Loucy (cell line): ENCODE measurements around the gene CCR5AS.
A peak's percentile ranks its signal among the peaks of the same experiment; 100 is the strongest.

Experiments
- H2AFZ ChIP-seq: fragments of 200-600 bp; sonication (generic); 2 replicates; pipeline ENCODE4 v1.6.0; 2016; ENCODE audit warnings: antibody characterized with exemption, mild to moderate bottlenecking, low read length, moderate library complexity
- H3F3A ChIP-seq: fragments of 200-600 bp; 2 replicates; pipeline ENCODE4 v1.6.0; 2016; ENCODE audit warnings: antibody characterized with exemption, low read depth, mild to moderate bottlenecking
- H3K27me3 ChIP-seq: fragments of 200-600 bp; sonication (generic); 2 replicates; pipeline ENCODE4 v1.6.1; 2014; ENCODE audit warnings: low read length, mild to moderate bottlenecking; ENCODE audit not compliant: insufficient read depth, poor library complexity, severe bottlenecking
- H3K36me3 ChIP-seq: fragments of 200-600 bp; sonication (generic); 2 replicates; pipeline ENCODE4 v1.6.1; 2016; ENCODE audit warnings: low read length; ENCODE audit not compliant: insufficient read depth
- H3K4me1 ChIP-seq: fragments of 200-600 bp; sonication (generic); 2 replicates; pipeline ENCODE4 v1.5.1; 2014; ENCODE audit warnings: low read length, mild to moderate bottlenecking; ENCODE audit not compliant: insufficient read depth, poor library complexity, severe bottlenecking
- H3K4me2 ChIP-seq: fragments of 200-600 bp; sonication (generic); 2 replicates; pipeline ENCODE4 v1.6.0; 2014; ENCODE audit warnings: antibody characterized with exemption, low read length, low read depth, mild to moderate bottlenecking; ENCODE audit not compliant: poor library complexity, severe bottlenecking
- H3K4me3 ChIP-seq: fragments of 200-600 bp; sonication (generic); 2 replicates; pipeline ENCODE4 v1.5.1; 2014; ENCODE audit warnings: low read length, mild to moderate bottlenecking, mixed read lengths; ENCODE audit not compliant: poor library complexity, severe bottlenecking
- H3K79me2 ChIP-seq: fragments of 200-600 bp; sonication (generic); 2 replicates; pipeline ENCODE4 v1.6.1; 2014; ENCODE audit warnings: low read length; ENCODE audit not compliant: insufficient read depth
- H3K9ac ChIP-seq: fragments of 200-600 bp; sonication (generic); 2 replicates; pipeline ENCODE4 v1.6.0; 2014; ENCODE audit warnings: mild to moderate bottlenecking, low read depth, low read length, moderate library complexity; ENCODE audit not compliant: poor library complexity, severe bottlenecking
- H3K9me2 ChIP-seq: fragments of 200-600 bp; sonication (generic); replicated peaks from 2 replicates; pipeline ENCODE4 v1.6.1; 2016; ENCODE audit warnings: low read depth, low read length, mixed read lengths
- H3K9me3 ChIP-seq: fragments of 200-600 bp; sonication (generic); 2 replicates; pipeline ENCODE4 v1.6.1; 2014; ENCODE audit warnings: mild to moderate bottlenecking, antibody characterized with exemption, low read length, low read depth; ENCODE audit not compliant: insufficient read depth
- H4K20me1 ChIP-seq: fragments of 200-600 bp; sonication (generic); 2 replicates; pipeline ENCODE4 v1.6.0; 2014; ENCODE audit warnings: antibody characterized with exemption, low read length, mild to moderate bottlenecking; ENCODE audit not compliant: insufficient read depth, poor library complexity, severe bottlenecking
- EZH2phosphoT487 ChIP-seq: fragments of 200-600 bp; IDR thresholded peaks from 2 replicates; pipeline ENCODE4 v1.6.1; 2018; ENCODE audit warnings: antibody characterized with exemption, mild to moderate bottlenecking, moderate library complexity, borderline replicate concordance
- TF ChIP-seq, protein P1 (sequence below): fragments of 200-600 bp; sonication (generic); conservative IDR thresholded peaks from 2 replicates; pipeline ENCODE4 v1.5.1; 2014; ENCODE audit warnings: mild to moderate bottlenecking, antibody characterized with exemption, low read length

The CCR5AS gene

DNA sequence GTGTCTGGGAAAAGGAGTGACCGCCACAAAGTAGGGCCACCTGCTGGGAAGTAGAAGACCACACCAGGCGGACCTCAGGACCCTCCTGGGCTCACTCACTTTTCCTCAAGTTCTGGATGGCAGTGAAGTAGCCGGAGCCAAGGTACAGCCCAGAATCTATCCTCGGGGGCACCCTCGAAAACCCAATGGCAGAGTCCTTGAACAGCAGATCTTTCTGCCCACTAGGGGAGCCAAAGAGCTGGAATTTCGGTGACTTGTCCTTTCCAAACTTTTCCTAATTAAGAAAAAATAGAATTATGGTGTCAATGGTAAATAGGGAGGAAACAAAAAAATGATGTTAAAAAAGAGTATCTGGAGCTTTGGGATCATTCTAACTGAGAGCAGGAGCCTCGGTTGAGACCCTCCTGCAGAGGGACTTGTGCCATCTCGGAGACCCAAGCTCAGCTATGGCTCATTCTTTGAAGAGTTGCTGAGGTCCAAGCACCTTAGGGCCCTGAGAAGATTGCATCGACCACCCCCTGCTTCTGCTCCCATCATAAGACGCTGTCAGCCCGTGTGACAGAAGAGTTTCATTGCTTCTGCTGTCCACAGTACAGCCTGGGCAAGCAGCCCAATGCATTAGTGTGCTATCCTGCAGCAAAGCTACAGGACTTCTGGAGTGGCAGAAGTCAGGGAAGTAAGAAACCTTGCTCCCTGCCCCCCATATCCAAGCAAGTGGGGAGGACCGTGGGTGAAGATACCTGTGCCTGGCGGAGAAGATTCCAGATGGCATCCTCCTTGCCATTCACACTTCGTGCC lies 43.1 kb upstream of the CCR5AS start:
- TF ChIP-seq, protein P1, sequence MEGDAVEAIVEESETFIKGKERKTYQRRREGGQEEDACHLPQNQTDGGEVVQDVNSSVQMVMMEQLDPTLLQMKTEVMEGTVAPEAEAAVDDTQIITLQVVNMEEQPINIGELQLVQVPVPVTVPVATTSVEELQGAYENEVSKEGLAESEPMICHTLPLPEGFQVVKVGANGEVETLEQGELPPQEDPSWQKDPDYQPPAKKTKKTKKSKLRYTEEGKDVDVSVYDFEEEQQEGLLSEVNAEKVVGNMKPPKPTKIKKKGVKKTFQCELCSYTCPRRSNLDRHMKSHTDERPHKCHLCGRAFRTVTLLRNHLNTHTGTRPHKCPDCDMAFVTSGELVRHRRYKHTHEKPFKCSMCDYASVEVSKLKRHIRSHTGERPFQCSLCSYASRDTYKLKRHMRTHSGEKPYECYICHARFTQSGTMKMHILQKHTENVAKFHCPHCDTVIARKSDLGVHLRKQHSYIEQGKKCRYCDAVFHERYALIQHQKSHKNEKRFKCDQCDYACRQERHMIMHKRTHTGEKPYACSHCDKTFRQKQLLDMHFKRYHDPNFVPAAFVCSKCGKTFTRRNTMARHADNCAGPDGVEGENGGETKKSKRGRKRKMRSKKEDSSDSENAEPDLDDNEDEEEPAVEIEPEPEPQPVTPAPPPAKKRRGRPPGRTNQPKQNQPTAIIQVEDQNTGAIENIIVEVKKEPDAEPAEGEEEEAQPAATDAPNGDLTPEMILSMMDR, result peak; percentile 85
- no peak for TF ChIP-seq EZH2phosphoT487
- H2AFZ ChIP-seq, result no peak overlapping the region
- H3K9me3 ChIP-seq, result no peaks in the 10 kb centered on the region
- peaks cover 10% of the 10 kb centered on the region for H3K4me1 ChIP-seq
- no peaks in the 10 kb centered on the region for H4K20me1 ChIP-seq
- H3K4me3 ChIP-seq, result no peak overlapping the region
- H3F3A ChIP-seq, result no peaks in the 10 kb centered on the region
- no peak overlapping the region for H3K9ac ChIP-seq
- no peak overlapping the region for H3K4me2 ChIP-seq
- no peaks in the 10 kb centered on the region for H3K27me3 ChIP-seq
- H3K36me3 ChIP-seq, result no peaks in the 10 kb centered on the region
- H3K9me2 ChIP-seq, result no peaks in the 10 kb centered on the region
- no peaks in the 10 kb centered on the region for H3K79me2 ChIP-seq

GRCh38 chr3:46448721-46449120 lies 41.9 kb upstream of the CCR5AS start:
- Histone ChIP-seq H3F3A (no peaks in the 10 kb centered on the region), H3K9ac (no peak overlapping the region), H3K4me3 (no peak overlapping the region), H3K9me3 (no peaks in the 10 kb centered on the region), H3K27me3 (no peaks in the 10 kb centered on the region), H3K4me2 (no peak overlapping the region), H3K4me1 (peaks cover 4% of the 10 kb centered on the region), H3K9me2 (no peaks in the 10 kb centered on the region), H4K20me1 (no peaks in the 10 kb centered on the region), H2AFZ (no peak overlapping the region), H3K36me3 (no peaks in the 10 kb centered on the region), H3K79me2 (no peaks in the 10 kb centered on the region)
- TF ChIP-seq, protein P1, result no peak
- TF ChIP-seq EZH2phosphoT487, result no peak

DNA sequence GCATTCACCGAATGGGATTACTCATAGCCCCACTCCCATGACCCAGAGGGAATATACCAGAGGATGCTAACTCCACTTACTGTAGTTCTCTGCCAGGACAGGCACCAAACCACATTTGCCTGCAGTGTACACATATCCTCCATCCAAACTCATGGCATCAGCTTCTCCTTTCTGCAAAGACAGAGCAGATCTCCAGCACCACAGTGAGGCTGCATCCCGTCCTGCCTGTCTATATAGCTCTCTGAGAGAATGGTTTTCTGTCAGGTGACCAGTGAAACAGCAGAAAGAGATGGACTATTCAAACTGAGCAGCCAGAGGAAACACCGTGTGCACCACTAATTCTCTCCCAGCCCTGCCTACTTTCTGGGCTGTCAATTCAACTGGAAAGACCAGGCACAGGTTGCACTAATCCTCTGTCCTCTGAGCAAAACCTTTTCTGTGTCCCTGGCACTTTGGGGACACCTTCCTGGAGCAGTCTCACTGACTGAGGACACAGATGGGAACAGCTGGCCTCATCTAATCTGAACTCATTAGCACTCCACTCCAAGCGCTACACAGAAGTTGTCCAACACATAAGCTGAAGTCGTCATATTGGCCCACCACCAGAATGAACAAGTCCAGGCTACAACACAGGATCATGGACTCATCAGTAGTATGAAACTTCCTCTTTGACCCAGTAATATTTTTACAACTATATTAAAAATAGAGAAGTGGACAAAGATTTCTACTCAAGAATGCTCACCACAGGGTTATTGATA lies 40.5 kb upstream of the CCR5AS start:
- Histone ChIP-seq H2AFZ (0 out of 2 replicates have a peak overlapping the region, but pooled peaks have one; percentile 6), H3K27me3 (no peaks in the 10 kb centered on the region), H3K4me3 (no peak overlapping the region), H3K9ac (no peak overlapping the region), H3K9me2 (no peaks in the 10 kb centered on the region), H3K4me1 (peaks cover 5% of the 10 kb centered on the region), H3K9me3 (no peaks in the 10 kb centered on the region), H3K36me3 (no peaks in the 10 kb centered on the region), H3F3A (no peaks in the 10 kb centered on the region), H3K4me2 (no peak overlapping the region), H3K79me2 (no peaks in the 10 kb centered on the region), H4K20me1 (no peaks in the 10 kb centered on the region)
- TF ChIP-seq, protein P1, result no peak
- TF ChIP-seq EZH2phosphoT487, result no peak
